Activated gamma-delta T cell treated with Interleukin-2 at 50 U/mL for 16 hours (primary cell): ENCODE data around the gene CATSPERD.
"Not testable (repeated sequence)": the region's sequence is repeated elsewhere in the genome, so short reads cannot be mapped to it uniquely, and the experiment has no call there.

ENCODE experiments used
- DNase-seq: peaks from one replicate; pipeline ENCODE4 v3.0.0-alpha.2; 2020

Gene CATSPERD

GRCh38 chr19:5698635-5699422, 21.6 kb upstream of the CATSPERD start:
- no peak for DNase-seq

- DNase-seq: no peak
These were observed 19.9 kb upstream of the CATSPERD start for GRCh38 chr19:5700455-5701092.

- DNase-seq: not testable (repeated sequence)
These were observed 18.4 kb upstream of the CATSPERD start for GRCh38 chr19:5702053-5702410.

GRCh38 chr19:5703819-5704818, 16.3 kb upstream of the CATSPERD start:
- DNase-seq: no peak

GRCh38 chr19:5705552-5705951, 14.9 kb upstream of the CATSPERD start:
- no peak for DNase-seq

GRCh38 chr19:5706876-5707573, 13.4 kb upstream of the CATSPERD start:
- DNase-seq: no peak

GRCh38 chr19:5707576-5708575, 12.6 kb upstream of the CATSPERD start:
- DNase-seq: no peak

GRCh38 chr19:5711025-5711424, 9.4 kb upstream of the CATSPERD start:
- DNase-seq: no peak

GRCh38 chr19:5711713-5712161, 8.7 kb upstream of the CATSPERD start:
- DNase-seq: no peak

- no peak for DNase-seq
These were observed 7.2 kb upstream of the CATSPERD start for GRCh38 chr19:5713228-5713627.

GRCh38 chr19:5714816-5715215, 5.6 kb upstream of the CATSPERD start:
- no peak for DNase-seq

- no peak for DNase-seq
These were observed 3.1 kb upstream of the CATSPERD start for GRCh38 chr19:5717215-5717935.

- DNase-seq: no peak
These were observed 2.3 kb upstream of the CATSPERD start for GRCh38 chr19:5718037-5718578.

- DNase-seq: no peak
These were observed 1.7 kb upstream of the CATSPERD start for GRCh38 chr19:5718579-5719273.

- DNase-seq: peak; percentile 18
These were observed 1.0 kb upstream of the CATSPERD start for GRCh38 chr19:5719274-5719960.

GRCh38 chr19:5727453-5728050, 7.1 kb downstream of the CATSPERD start:
- no peak for DNase-seq

- DNase-seq: not testable (repeated sequence)
These were observed 12.7 kb downstream of the CATSPERD start for GRCh38 chr19:5733172-5733571.

GRCh38 chr19:5738423-5738822, 18.0 kb downstream of the CATSPERD start:
- no peak for DNase-seq

- no peak for DNase-seq
These were observed 21.6 kb downstream of the CATSPERD start for GRCh38 chr19:5742051-5742450.
